Measurements from ENCODE around the gene GALNT15. TPM values are rescaled to one million over a fixed set of nuclear protein-coding genes. Genes with fewer than 3 reads are reported as not detected.

The GALNT15 gene
- total and polyA plus RNA-seq, 4 donors, result under 0.01 to 2.8 (median 1.3) TPM

- Histone ChIP-seq H3K27ac (ENCODE audit: low read depth in 1 of 2, low read length in 2 of 2) (no peak overlapping the region), H3K4me3 (ENCODE audit: low read depth in 1 of 3, low read length in 3 of 3) (no peak overlapping the region), H3K9ac (ENCODE audit: low read depth in 1 of 2, low read length in 2 of 2) (no peak overlapping the region), H3K4me1 (ENCODE audit: control insufficient read depth in 4 of 4, insufficient read depth in 4 of 4, low read length in 3 of 4) (no peaks in the 10 kb centered on the region), H3K36me3 (ENCODE audit: control insufficient read depth in 4 of 4, insufficient read depth in 3 of 4, low read depth in 1 of 4, low read length in 3 of 4) (no peaks in the 10 kb centered on the region), H3K9me3 (ENCODE audit: control insufficient read depth in 4 of 4, low read length in 3 of 4) (peaks cover 0 to 2% (median 0%) of the 10 kb centered on the region in 4 donors), H3K27me3 (ENCODE audit: control insufficient read depth in 4 of 4, insufficient read depth in 4 of 4, low read length in 3 of 4) (no peaks in the 10 kb centered on the region)
- 92% methylated on average over 6 of the region's 6 CpGs for WGBS
- TF ChIP-seq, protein P1, sequence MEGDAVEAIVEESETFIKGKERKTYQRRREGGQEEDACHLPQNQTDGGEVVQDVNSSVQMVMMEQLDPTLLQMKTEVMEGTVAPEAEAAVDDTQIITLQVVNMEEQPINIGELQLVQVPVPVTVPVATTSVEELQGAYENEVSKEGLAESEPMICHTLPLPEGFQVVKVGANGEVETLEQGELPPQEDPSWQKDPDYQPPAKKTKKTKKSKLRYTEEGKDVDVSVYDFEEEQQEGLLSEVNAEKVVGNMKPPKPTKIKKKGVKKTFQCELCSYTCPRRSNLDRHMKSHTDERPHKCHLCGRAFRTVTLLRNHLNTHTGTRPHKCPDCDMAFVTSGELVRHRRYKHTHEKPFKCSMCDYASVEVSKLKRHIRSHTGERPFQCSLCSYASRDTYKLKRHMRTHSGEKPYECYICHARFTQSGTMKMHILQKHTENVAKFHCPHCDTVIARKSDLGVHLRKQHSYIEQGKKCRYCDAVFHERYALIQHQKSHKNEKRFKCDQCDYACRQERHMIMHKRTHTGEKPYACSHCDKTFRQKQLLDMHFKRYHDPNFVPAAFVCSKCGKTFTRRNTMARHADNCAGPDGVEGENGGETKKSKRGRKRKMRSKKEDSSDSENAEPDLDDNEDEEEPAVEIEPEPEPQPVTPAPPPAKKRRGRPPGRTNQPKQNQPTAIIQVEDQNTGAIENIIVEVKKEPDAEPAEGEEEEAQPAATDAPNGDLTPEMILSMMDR (IDR thresholded peaks at IDR 0.05; ENCODE audit: low read depth, low read length, missing input control), result no peak
- TF ChIP-seq FOXA2 (IDR thresholded peaks at IDR 0.05), result no peak
- no peak for DNase-seq (ENCODE audit: low spot score)
These were observed 6.3 kb upstream of the GALNT15 start for GRCh38 chr3:16168211-16168610.

DNA sequence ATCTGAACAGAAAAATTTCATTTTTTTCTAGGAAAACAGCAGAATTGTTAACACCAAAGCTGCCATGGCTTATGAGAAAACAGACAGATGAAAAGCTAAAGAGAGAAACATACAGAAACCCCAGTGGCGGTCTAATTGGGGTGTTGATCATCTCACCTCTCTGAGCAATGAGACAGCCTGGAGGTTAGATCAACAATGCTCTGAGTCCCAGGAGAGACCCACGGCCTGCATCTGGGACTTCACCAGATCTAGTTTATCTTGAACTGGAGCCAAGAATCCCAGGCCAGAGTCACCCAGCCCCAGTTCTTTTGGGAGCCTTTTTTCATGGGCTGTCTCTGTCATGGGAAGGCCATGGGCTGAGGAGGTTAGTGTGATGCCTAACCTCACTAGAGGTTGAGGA is 3.5 kb upstream of the GALNT15 start:
- H3K9ac ChIP-seq (ENCODE audit: low read depth in 1 of 2, low read length in 2 of 2), result no peak overlapping the region
- TF ChIP-seq RAD21 (IDR thresholded peaks at IDR 0.05) (no peak), MAX (IDR thresholded peaks at IDR 0.05) (no peak)
- TF ChIP-seq, protein P1 (IDR thresholded peaks at IDR 0.05; ENCODE audit: low read depth, low read length, missing input control), result no peak
- H3K4me1 ChIP-seq (ENCODE audit: control insufficient read depth in 4 of 4, insufficient read depth in 4 of 4, low read length in 3 of 4), result peaks cover 0 to 9% (median 0%) of the 10 kb centered on the region in 4 donors
- no peaks in the 10 kb centered on the region for H3K9me3 ChIP-seq (ENCODE audit: control insufficient read depth in 4 of 4, low read length in 3 of 4)
- 59% methylated on average over 2 of the region's 2 CpGs for whole genome bisulfite sequencing
- no peaks in the 10 kb centered on the region for H3K27me3 ChIP-seq (ENCODE audit: control insufficient read depth in 4 of 4, insufficient read depth in 4 of 4, low read length in 3 of 4)
- H3K36me3 ChIP-seq (ENCODE audit: control insufficient read depth in 4 of 4, insufficient read depth in 3 of 4, low read depth in 1 of 4, low read length in 3 of 4), result no peaks in the 10 kb centered on the region
- H3K4me3 ChIP-seq (ENCODE audit: low read depth in 1 of 3, low read length in 3 of 3), result no peak overlapping the region
- H3K27ac ChIP-seq (ENCODE audit: low read depth in 1 of 2, low read length in 2 of 2), result no peak overlapping the region
- peak; percentile 1 for DNase-seq (ENCODE audit: low spot score)

DNA sequence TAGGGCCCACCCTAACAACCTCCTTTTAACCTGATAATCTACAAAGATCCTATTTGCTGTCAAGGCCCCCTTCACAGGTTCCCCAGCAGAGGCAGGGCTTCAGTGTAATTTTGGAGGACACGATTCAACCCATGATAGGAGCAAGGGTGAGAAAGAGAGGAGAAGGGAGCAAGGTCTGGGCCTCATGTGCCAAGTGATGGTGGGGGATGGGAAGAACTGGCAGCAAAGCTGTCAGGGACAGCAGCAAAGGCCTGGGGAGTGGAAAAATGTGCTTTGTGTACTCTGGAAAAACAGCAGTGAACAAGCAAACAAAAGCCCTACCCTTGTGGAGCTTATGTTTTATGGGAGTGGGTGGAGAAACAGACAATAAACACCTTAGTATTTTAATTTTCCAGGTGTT is 2.7 kb upstream of the GALNT15 start:
- no peaks in the 10 kb centered on the region for H3K36me3 ChIP-seq (ENCODE audit: control insufficient read depth in 4 of 4, insufficient read depth in 3 of 4, low read depth in 1 of 4, low read length in 3 of 4)
- H3K9me3 ChIP-seq (ENCODE audit: control insufficient read depth in 4 of 4, low read length in 3 of 4), result no peaks in the 10 kb centered on the region
- DNase-seq (ENCODE audit: low spot score), result no peak
- H3K27me3 ChIP-seq (ENCODE audit: control insufficient read depth in 4 of 4, insufficient read depth in 4 of 4, low read length in 3 of 4), result no peaks in the 10 kb centered on the region
- H3K27ac ChIP-seq (ENCODE audit: low read depth in 1 of 2, low read length in 2 of 2), result no peak overlapping the region
- H3K9ac ChIP-seq (ENCODE audit: low read depth in 1 of 2, low read length in 2 of 2), result no peak overlapping the region
- TF ChIP-seq HNF4A (conservative IDR thresholded peaks at IDR 0.05) (peak; percentile 42 to 47), RXRA (IDR thresholded peaks at IDR 0.05) (peak in 1 of 2 donors; percentile 13), RAD21 (IDR thresholded peaks at IDR 0.05) (no peak)
- H3K4me1 ChIP-seq (ENCODE audit: control insufficient read depth in 4 of 4, insufficient read depth in 4 of 4, low read length in 3 of 4), result peaks cover 0 to 9% (median 0%) of the 10 kb centered on the region in 4 donors
- 45% methylated on average over 1 of the region's 1 CpG for WGBS
- no peak overlapping the region for H3K4me3 ChIP-seq (ENCODE audit: low read depth in 1 of 3, low read length in 3 of 3)

- TF ChIP-seq HNF4G (IDR thresholded peaks at IDR 0.05) (no peak), NR2F2 (IDR thresholded peaks at IDR 0.05) (no peak), FOXA2 (IDR thresholded peaks at IDR 0.05) (no peak), RAD21 (IDR thresholded peaks at IDR 0.05) (no peak), ATF3 (IDR thresholded peaks at IDR 0.05) (no peak)
- TF ChIP-seq, protein P1 (IDR thresholded peaks at IDR 0.05; ENCODE audit: low read depth, low read length, missing input control), result no peak
- TF ChIP-seq, protein P2, sequence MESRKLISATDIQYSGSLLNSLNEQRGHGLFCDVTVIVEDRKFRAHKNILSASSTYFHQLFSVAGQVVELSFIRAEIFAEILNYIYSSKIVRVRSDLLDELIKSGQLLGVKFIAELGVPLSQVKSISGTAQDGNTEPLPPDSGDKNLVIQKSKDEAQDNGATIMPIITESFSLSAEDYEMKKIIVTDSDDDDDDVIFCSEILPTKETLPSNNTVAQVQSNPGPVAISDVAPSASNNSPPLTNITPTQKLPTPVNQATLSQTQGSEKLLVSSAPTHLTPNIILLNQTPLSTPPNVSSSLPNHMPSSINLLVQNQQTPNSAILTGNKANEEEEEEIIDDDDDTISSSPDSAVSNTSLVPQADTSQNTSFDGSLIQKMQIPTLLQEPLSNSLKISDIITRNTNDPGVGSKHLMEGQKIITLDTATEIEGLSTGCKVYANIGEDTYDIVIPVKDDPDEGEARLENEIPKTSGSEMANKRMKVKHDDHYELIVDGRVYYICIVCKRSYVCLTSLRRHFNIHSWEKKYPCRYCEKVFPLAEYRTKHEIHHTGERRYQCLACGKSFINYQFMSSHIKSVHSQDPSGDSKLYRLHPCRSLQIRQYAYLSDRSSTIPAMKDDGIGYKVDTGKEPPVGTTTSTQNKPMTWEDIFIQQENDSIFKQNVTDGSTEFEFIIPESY (IDR thresholded peaks at IDR 0.05), result no peak
- Histone ChIP-seq H3K27ac (ENCODE audit: low read depth in 1 of 2, low read length in 2 of 2) (no peak overlapping the region), H3K9me3 (ENCODE audit: control insufficient read depth in 4 of 4, low read length in 3 of 4) (no peaks in the 10 kb centered on the region), H3K36me3 (ENCODE audit: control insufficient read depth in 4 of 4, insufficient read depth in 3 of 4, low read depth in 1 of 4, low read length in 3 of 4) (no peaks in the 10 kb centered on the region), H3K27me3 (ENCODE audit: control insufficient read depth in 4 of 4, insufficient read depth in 4 of 4, low read length in 3 of 4) (no peaks in the 10 kb centered on the region), H3K9ac (ENCODE audit: low read depth in 1 of 2, low read length in 2 of 2) (no peak overlapping the region), H3K4me1 (ENCODE audit: control insufficient read depth in 4 of 4, insufficient read depth in 4 of 4, low read length in 3 of 4) (peaks cover 0 to 14% (median 1%) of the 10 kb centered on the region in 4 donors), H3K4me3 (ENCODE audit: low read depth in 1 of 3, low read length in 3 of 3) (no peak overlapping the region)
- 90% methylated on average over 5 of the region's 5 CpGs for WGBS
- peak; percentile 12 for DNase-seq (ENCODE audit: low spot score)
These were observed 1.0 kb upstream of the GALNT15 start for GRCh38 chr3:16173283-16174025.

All from liver (tissue), 9 donors.